K562 (cell line): ENCODE data around the gene CUX1. TPM values are rescaled to one million over a fixed set of nuclear protein-coding genes. Genes with fewer than 3 reads are reported as not detected.

Source experiments
- ATAC-seq: fragments of 200-7000 bp; cut with Tn5 transposase; 3 replicates; pipeline ENCODE4 v1.9.1; 2020; ENCODE audit warnings: moderate library complexity
- BruUV-seq: library from RNA; stranded (reverse); fragments of 400-500 nt; replicated peaks from 2 replicates; lab custom pipeline; 2021; lab: Mats Ljungman, UMichigan
- CTCF ChIA-PET: fragments of 300-600 bp; formaldehyde crosslinking; extraction: SDS; loops from one replicate; lab custom pipeline; 2021; ENCODE audit warnings: low intra/inter-chr PET ratio; lab: Yijun Ruan, JAX
- POLR2A ChIA-PET: fragments of 300-600, 350-650 bp; sonication (Branson Sonifier 250); formaldehyde crosslinking; extraction: SDS; loops from one replicate; lab custom pipeline; 2021; ENCODE audit warnings: antibody characterized with exemption, inconsistent platforms; lab: Yijun Ruan, JAX
- DNase-seq, 4 experiments: peaks; one replicate each; pipeline versions ENCODE4 v3.0.0 to v3.0.0-alpha.2; 2011 to 2018; ENCODE audit warnings: low spot score in 3 of 4, mixed read lengths in 3 of 4; ENCODE audit errors: extremely low read depth in 1 of 4
- FAIRE-seq: peaks from 2 replicates; lab custom pipeline; 2011; peaks lifted over from hg19 to GRCh38; lab: Jason Lieb, UNC
- H2AFZ ChIP-seq: 2 replicates; pipeline ENCODE4 v1.6.0; 2011; ENCODE audit warnings: low read depth, low read length, control low read depth, inconsistent platforms
- H3K27ac ChIP-seq: fragments of 200-600 bp; 3 replicates; pipeline ENCODE4 v1.8.0; 2011; ENCODE audit warnings: low read depth, mild to moderate bottlenecking, control low read depth, inconsistent platforms, low read length, moderate library complexity, mixed read lengths; ENCODE audit errors: extremely low read depth
- H3K27me3 ChIP-seq, 2 experiments: fragments of 300-600 bp in 1 of 2; 2 replicates in 1 of 2; 3 replicates in 1 of 2; pipeline versions ENCODE4 v1.6.0 to v1.8.0; 2011; ENCODE audit warnings: inconsistent platforms in 2 of 2, low read length in 2 of 2, mild to moderate bottlenecking in 1 of 2, mixed read lengths in 1 of 2, moderate library complexity in 1 of 2; ENCODE audit not compliant: control insufficient read depth in 2 of 2, insufficient read depth in 2 of 2
- H3K36me3 ChIP-seq: fragments of 300-600 bp; 3 replicates; pipeline ENCODE4 v1.8.0; 2011; ENCODE audit warnings: mild to moderate bottlenecking, low read length, inconsistent platforms; ENCODE audit not compliant: control insufficient read depth, insufficient read depth
- H3K4me1 ChIP-seq, 2 experiments: fragments of 200-600 bp in 1 of 2; replicated peaks in 1 of 2; 2 replicates in 1 of 2; 3 replicates in 1 of 2; pipeline versions ENCODE4 v1.5.1 to v1.8.0; 2011; ENCODE audit warnings: inconsistent platforms in 2 of 2, low read length in 2 of 2, mild to moderate bottlenecking in 1 of 2, mixed read lengths in 1 of 2, moderate library complexity in 1 of 2; ENCODE audit not compliant: control insufficient read depth in 2 of 2, insufficient read depth in 2 of 2
- H3K4me2 ChIP-seq: 2 replicates; pipeline ENCODE4 v1.6.1; 2011; ENCODE audit warnings: low read length, control low read depth, inconsistent platforms, mixed read lengths; ENCODE audit not compliant: insufficient read depth
- H3K4me3 ChIP-seq: fragments of 200-600 bp; sonication (generic), shearing (Covaris generic); 2 replicates; pipeline ENCODE4 v1.5.1; 2016; ENCODE audit warnings: control low read depth, inconsistent platforms
- H3K79me2 ChIP-seq: fragments of 200-600 bp; 3 replicates; pipeline ENCODE4 v1.8.0; 2011; ENCODE audit warnings: low read length, inconsistent platforms; ENCODE audit not compliant: control insufficient read depth, insufficient read depth
- H3K9ac ChIP-seq, 2 experiments: 2 replicates each; pipeline versions ENCODE4 v1.6.0 to v1.6.1; 2011; ENCODE audit warnings: low read depth in 2 of 2, low read length in 2 of 2, control low read depth in 1 of 2, inconsistent platforms in 1 of 2, mild to moderate bottlenecking in 1 of 2, mixed read lengths in 1 of 2; ENCODE audit not compliant: insufficient read depth in 1 of 2
- H3K9me1 ChIP-seq: one replicate; pipeline ENCODE4 v1.6.0; 2011; ENCODE audit warnings: inconsistent platforms, mild to moderate bottlenecking, low read length, moderate library complexity; ENCODE audit not compliant: control insufficient read depth, insufficient read depth
- H3K9me3 ChIP-seq: replicated peaks from 2 replicates; pipeline ENCODE4 v1.5.1; 2011; ENCODE audit warnings: low read depth, low read length, inconsistent platforms; ENCODE audit not compliant: control insufficient read depth, insufficient read depth
- H4K20me1 ChIP-seq: replicated peaks from 2 replicates; pipeline ENCODE4 v1.6.1; 2011; ENCODE audit warnings: low read length, inconsistent platforms, mixed read lengths; ENCODE audit not compliant: control insufficient read depth, insufficient read depth
- LEF1 ChIP-seq: fragments of 450-650 bp; IDR thresholded peaks from 2 replicates; pipeline ENCODE4 v1.6.1; 2016; ENCODE audit warnings: mild to moderate bottlenecking
- WGBS: fragments of 100-300 bp; shearing (Covaris generic); methylation state at CpG from one replicate; pipeline ENCODE4 v1.1.6; 2016; ENCODE audit warnings: low coverage, mixed read lengths; ENCODE audit not compliant: insufficient coverage; ENCODE audit errors: missing lambda C conversion rate; 5-methylcytosine and 5-hydroxymethylcytosine counted together
- in situ Hi-C: fragments of 300-500 bp; cut with MboI; formaldehyde crosslinking; loops from 4 replicates; pipeline ENCODE4 v1.15.0; 2018; ENCODE audit warnings: inconsistent platforms, mixed read lengths
- intact Hi-C: fragments of 100-400 bp; cut with micrococcal nuclease; formaldehyde crosslinking; loops from 2 replicates; pipeline ENCODE4 v1.14.2; 2022
- polyA plus RNA-seq, 8 experiments: library from polyadenylated mRNA; depleted of rRNA in 4 of 8; stranded (reverse) in 5 of 8; unstranded in 3 of 8; fragments of >200 nt; fragmentation: Nextera tagmentation in 2 of 8; fragmentation: Illumina TruSeq in 1 of 8; extraction: Ambion mirVana in 2 of 8; extraction: Trizol in 1 of 8; gene quantifications; 2 replicates each; pipeline versions ENCODE4 v1.2.1 to v1.2.3, GENCODE V29; 2011 to 2014; ENCODE audit warnings: inconsistent platforms in 1 of 8, missing spikeins in 1 of 8
- total RNA-seq, 7 experiments: library from RNA; depleted of rRNA in 6 of 7; stranded (reverse); fragments of >200 nt in 6 of 7; fragmentation: Illumina TruSeq in 2 of 7; extraction: Trizol in 2 of 7; gene quantifications; 2 replicates each; pipeline versions ENCODE4 v1.2.1 to v1.2.3, GENCODE V29; 2011 to 2021; ENCODE audit warnings: low replicate concordance in 1 of 7
- TF ChIP-seq, protein P1 (sequence below): IDR thresholded peaks from 2 replicates; pipeline ENCODE4 v1.6.1; 2011; ENCODE audit warnings: borderline replicate concordance, low read depth, mild to moderate bottlenecking, moderate library complexity, low read length; ENCODE audit not compliant: insufficient read depth, poor library complexity, severe bottlenecking

The CUX1 gene
- total and polyA plus RNA-seq, 9 of the 15 experiments (the other 6 are each of a cell fraction or from before 2014, with no cell fraction given), result 3.6 to 55.3 (median 25.2) TPM

- ChIA-PET CTCF (no interaction called here), POLR2A (interaction anchor here (0.6 kb wide), 1 partner anchor 10 kb away, joined by 3 read pairs; no protein-coding TSS in a partner anchor)
- no TSS peak for BruUV-seq
- no peaks in the 10 kb centered on the region for H3K27me3 ChIP-seq
- no peaks in the 10 kb centered on the region for H3K9me1 ChIP-seq
- WGBS, result 95% methylated on average over 51 of the region's 117 CpGs
- intact Hi-C loops, result no loop called here
- peaks cover 18% of the 10 kb centered on the region; the same call in 2 of the 3 replicates for H3K36me3 ChIP-seq
- no peak overlapping the region for H3K4me2 ChIP-seq
- no peak for FAIRE-seq
- no peaks in the 10 kb centered on the region for H3K9me3 ChIP-seq
- H3K79me2 ChIP-seq, result no peaks in the 10 kb centered on the region
- no peak overlapping the region for H2AFZ ChIP-seq
- in situ Hi-C loops, result no loop called here
- peaks cover 18% of the 10 kb centered on the region in 2 experiments for H3K4me1 ChIP-seq
- peaks cover 5% of the 10 kb centered on the region; the same call in 1 of the 2 replicates for H4K20me1 ChIP-seq
- ATAC-seq, result no peak
- no peak overlapping the region for H3K9ac ChIP-seq
- peak in 1 of 4 experiments; percentile 48 for DNase-seq
- no peak overlapping the region for H3K4me3 ChIP-seq
- TF ChIP-seq, protein P1, sequence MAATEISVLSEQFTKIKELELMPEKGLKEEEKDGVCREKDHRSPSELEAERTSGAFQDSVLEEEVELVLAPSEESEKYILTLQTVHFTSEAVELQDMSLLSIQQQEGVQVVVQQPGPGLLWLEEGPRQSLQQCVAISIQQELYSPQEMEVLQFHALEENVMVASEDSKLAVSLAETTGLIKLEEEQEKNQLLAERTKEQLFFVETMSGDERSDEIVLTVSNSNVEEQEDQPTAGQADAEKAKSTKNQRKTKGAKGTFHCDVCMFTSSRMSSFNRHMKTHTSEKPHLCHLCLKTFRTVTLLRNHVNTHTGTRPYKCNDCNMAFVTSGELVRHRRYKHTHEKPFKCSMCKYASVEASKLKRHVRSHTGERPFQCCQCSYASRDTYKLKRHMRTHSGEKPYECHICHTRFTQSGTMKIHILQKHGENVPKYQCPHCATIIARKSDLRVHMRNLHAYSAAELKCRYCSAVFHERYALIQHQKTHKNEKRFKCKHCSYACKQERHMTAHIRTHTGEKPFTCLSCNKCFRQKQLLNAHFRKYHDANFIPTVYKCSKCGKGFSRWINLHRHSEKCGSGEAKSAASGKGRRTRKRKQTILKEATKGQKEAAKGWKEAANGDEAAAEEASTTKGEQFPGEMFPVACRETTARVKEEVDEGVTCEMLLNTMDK, result peak; percentile 33
- no peak for TF ChIP-seq LEF1
- TF ChIP-seq, all 486 proteins: peak for 1
- no peak overlapping the region for H3K27ac ChIP-seq
Measured at GRCh38 chr7:102248456-102249395, 431.3 kb downstream of the CUX1 start.
